HG03066 (cell line): ENCODE measurements around the gene PLIN5.

Experiments
- ATAC-seq: cut with Tn5 transposase; IDR thresholded peaks from one replicate; pipeline ENCODE4 v1.9.1; 2021; ENCODE audit warnings: low read depth; ENCODE audit not compliant: unreplicated experiment

Gene PLIN5

DNA sequence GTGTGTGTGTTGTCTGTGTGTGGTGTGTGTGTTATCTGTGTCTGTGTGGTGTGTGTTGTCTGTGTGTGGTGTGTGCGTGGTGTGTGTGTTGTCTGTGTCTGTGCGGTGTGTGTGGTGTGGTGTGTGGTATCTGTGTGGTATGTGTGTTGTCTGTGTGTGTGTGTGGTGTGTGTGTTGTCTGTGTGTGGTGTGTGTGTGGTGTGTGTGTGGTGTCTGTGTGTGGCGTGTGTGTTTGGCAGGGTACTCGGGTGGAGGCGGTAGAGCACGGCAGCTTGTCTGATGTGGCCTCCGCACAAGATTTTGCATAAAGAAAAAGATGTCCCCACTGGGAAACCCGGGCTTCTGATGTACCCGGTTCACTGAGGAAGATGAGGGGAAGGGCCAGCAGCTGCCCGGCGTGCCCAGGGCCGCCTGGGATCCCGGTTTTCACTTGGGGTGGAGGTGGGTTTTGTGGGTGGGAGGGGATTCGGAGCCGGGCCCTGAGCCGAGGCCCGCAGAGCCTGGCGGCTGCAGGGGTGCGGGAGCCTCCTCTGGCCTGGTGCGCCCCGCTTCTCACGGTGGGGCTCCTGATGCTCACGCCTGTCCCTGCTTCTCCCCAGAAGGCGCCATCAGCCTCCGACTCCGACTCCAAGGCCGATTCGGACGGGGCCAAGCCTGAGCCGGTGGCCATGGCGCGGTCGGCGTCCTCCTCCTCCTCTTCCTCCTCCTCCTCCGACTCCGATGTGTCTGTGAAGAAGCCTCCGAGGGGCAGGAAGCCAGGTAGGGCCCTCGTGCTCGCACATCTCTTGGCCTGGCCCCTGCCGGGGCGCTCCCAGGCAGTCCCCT lies 41.7 kb downstream of the PLIN5 start:
- ATAC-seq: no peak

DNA sequence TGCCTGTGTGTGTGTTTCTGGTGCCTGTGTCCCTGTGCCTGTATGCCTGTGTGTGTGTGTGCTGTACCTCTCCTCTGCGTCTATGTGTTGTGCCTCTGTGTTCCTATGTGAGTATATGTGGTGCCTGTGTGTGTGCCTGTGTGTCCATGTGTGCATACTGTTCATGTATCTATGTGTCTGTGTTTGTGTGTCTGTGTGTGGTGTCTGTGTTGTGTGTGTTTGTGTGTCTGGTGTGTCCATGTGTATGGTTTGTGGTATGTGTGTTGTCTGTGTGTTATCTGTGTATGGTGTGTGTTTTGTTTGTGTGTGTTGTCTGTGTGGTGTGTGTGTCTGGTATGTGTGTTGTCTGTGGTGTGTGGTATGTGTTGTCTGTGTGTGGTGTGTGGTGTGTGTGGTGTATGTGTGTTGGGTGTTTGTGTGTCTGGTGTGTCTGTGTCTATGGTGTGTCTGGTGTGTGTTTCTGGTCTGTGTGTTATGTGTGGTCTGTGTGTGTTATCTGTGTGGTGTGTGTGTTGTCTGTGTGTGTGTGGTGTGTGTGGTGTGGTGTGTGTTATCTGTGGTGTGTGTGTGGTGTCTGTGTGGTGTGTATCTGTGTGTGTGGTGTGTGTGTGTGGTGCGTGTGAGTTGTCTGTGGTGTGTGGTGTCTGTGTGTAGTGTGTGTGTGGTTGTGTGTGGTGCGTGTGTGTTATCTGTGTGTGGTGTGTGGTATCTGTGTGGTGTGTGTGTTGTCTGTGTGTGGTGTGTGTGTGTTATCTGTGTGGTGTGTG lies 42.5 kb downstream of the PLIN5 start:
- no peak for ATAC-seq

DNA sequence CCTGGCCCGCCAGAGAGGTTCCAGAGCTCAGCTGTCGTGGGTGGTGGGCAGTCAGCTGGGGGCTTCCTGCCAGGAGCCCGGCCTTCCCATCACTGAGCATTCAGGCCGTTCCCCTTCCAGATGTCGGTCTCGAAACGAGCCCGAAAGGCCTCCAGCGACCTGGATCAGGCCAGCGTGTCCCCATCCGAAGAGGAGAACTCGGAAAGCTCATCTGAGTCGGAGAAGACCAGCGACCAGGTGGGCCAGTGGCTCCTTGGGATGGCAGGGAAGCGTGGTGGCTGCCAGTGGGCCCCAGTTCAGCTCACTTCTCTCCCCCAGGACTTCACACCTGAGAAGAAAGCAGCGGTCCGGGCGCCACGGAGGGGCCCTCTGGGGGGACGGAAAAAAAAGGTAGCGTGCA lies 43.6 kb downstream of the PLIN5 start:
- no peak for ATAC-seq

DNA sequence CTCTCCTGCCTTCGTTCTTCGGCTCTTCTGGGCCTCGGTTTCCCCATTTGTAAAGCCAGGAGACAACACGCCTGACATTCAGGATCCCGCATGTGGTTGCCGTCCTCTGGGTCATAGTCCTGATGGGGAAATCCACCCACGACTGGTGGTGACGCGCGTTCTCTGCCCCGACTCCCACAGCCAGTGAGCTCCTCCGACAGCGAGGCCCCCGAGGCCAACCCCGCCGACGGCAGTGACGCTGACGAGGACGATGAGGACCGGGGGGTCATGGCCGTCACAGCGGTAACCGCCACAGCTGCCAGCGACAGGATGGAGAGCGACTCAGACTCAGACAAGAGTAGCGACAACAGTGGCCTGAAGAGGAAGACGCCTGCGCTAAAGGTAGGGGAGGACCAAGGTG lies 46.5 kb downstream of the PLIN5 start:
- no peak for ATAC-seq

DNA sequence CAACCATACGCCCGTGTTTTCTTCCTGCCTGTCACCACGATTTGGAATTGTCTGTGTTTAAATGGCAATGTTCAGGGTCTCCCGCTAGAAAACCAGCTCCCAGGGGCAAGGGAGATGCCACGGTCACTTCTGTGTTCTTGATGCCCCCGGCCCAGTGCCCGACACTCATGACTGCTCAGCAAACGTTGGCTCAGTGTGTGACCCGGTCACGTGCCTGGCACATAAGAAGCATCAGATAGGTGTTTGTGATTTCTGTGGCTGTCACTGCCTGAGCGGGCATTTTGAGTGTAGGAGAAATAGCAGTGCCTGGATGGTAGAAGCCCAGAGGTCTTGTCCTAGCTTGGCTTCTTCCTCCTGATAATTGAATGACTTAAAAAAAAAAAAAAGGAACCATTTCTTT lies 47.5 kb downstream of the PLIN5 start:
- no peak for ATAC-seq

DNA sequence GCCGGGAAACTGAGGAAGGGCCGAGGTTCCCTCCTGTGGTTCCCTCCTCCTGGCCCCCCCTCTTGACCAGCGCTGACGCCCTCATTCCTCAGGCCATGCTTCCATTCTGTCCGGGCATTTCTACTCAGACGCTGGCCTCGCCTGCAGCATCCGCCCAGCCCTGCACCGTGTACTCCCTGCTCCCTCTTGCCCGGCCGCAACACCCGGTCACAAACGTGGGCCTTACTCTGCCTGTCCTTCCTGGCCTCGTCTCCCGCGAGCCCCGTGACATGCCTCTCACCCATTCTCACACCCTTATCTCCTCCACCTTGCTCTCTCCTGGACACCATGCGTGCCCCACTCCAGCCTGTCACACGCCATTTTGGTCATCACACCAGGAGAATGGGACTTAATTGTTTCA lies 51.6 kb downstream of the PLIN5 start:
- no peak for ATAC-seq

DNA sequence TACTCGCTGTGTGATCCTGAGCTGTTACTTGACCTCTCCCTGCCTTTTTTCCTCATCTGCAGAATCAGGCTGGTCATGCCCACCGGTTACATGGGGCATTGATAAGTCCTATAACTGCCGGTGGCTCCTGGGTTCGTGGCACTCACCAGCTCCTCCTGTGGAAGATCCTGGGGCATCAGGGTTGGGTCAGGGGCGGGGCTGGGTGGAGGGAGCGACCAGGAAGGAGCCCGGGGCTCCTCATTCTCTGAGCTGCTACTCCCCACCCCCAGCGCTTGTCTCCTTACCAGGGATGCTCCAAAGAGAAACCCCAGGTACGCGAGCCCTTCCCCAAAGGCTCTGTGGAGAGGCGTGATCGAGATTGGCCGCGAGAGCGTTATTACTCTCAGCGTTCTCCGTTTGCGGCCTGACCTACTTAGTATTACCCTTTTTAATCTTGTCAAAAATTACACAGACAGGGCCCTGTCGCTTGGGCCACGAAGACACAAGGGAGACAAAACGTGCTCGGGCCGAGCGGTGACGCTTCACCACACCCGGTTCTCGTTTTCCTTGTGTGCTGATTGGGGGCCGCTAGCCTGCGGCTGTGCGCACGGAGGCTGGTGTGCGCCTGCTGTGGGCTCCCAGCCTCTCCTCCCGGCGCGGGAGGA lies 52.2 kb downstream of the PLIN5 start:
- no peak for ATAC-seq

DNA sequence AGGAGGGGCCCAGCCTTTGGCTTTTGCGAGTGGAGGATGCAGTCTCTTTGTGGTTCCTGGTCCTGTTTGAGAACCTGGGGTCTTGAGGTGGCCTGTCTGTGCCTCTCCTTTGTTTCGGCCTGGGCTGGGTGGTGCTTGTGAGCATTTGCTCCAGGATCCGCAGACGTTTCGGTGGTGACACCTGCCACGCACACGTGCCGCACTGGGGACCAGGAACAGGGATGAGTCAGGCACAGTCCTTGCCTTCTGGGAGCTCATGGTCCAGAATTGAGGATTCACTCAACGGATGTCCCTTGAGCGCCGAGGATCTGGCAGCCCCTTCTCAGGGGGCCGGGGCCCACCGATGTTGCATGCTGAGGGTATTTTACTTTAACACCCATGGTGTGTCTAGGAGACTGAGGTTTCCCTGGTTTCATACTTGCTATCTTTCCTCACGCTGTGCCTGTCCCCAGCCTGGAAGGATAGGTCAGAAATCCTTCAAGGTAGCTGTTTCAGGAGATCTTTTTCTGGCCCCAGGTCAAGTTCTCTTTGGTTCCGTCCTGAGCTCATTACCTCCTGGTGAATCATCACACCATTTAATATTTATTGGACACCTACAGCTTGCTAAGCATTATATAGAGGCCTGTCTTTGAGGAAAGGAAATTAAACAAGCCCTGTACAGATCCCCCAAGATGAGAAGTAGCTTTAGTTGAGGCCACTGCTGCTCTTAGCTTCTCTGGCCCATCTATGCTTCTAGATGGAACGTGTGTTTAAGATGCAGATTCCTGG lies 57.8 kb downstream of the PLIN5 start:
- no peak for ATAC-seq

DNA sequence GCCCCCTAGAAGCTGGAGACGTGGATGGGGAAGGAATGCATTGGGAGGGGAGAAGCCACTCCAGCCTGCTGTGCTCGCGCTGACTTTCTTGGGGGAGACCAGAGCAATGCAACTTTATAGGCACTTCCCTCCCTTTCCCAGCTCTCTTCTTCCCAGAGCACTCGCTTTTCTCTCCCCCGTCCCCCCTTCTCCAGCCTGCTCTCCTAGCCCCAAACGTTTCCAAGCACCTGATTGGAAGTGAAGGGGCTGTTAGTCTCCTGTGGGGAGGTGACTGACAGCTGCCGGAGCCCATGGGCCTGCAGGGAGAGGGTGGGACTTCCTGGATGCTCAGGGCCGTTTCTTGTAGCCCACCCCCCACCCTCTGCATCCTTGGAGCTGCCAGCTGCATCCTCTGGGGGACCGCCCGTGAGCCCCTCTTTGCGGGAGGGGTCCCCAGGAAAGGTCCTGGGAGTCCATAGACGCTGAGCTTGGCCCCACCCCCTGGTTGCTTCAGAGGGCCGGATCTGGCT lies 60.5 kb downstream of the PLIN5 start:
- ATAC-seq: no peak

DNA sequence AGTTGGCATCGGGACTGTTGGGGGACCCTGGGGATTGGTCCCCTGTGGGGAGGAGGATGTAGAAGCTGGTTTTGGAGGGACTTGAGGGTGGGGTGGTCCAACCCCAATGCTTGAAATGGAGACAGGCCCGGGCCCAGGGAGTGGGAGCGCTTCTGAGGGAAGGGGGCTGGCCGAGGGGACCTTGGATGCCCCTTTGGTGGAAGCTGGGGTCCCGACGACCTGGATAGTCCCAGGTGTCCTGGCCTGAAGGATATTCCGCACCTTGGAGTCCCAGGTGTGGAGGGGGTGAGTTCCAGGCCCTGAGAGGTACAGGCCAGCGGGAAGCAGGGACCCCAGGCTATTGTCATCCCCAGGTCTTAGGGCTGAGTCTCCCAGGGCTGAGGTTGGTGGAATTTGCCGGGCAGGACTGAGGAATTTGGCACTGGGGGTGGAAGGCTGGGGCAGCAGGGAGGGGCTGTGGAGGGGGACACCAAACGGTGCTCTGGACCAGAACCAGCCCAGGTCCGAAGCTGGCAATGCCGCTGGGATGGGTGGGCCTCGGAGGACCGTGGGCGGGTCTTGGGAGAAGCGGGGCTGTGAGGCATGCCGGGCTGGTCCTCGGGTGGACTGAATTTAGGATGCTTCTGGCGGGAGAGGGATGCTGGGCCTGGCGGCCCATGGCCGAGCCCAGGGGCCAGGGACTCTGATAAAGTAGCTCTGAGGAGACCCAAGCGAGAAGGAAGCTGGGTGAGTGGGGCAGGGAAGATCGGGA lies 61.1 kb downstream of the PLIN5 start:
- ATAC-seq: no peak

DNA sequence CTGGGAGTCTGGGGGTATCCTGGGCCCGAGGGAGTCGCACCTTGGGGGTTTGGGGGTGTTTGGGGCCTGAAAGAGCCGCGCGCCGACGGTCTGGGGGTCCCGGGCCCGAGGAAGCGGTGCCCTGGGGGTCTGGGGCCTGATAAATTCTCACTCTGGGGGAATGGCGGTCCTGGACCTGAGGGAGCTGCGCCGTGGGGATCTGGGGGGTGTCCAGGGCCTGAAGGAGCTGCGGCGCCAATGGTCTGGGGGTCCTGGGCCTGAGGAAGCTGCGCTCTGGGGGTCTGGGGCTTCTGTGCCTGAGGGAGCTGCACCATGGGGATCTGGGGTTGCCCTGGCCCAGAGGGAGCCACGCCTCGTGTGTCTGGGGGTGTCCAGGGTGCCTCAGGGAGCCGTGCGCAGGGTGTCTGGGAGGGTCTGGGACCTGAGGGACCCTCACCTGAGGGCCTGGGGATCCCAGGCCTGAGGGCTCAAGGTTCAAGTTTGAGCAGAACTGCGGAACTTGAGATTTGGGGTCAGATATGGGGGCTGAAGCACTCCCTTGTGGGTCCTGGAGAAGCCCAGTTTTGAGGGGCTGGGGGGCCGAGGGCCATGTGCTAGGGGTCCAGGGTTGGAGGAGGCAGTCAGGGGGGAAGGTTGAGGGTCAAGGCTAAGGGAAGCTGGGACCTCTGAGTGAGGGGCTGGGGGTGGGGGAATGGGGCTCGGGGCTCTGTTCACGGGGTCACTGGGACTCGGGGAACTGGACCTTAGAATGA lies 61.8 kb downstream of the PLIN5 start:
- no peak for ATAC-seq
